CD8-positive, alpha-beta memory T cell (primary cell): ENCODE data around the gene APRT. TPM values are rescaled to one million over a fixed set of nuclear protein-coding genes. Genes with fewer than 3 reads are reported as not detected.

Source experiments
- CTCF ChIA-PET: fragments of 350-600 bp; sonication (Branson Sonifier 250); formaldehyde crosslinking; loops from one replicate; lab custom pipeline; 2021; ENCODE audit warnings: antibody characterized with exemption; lab: Charles Lee
- POLR2A ChIA-PET: fragments of 350-600 bp; sonication (Branson Sonifier 250); formaldehyde crosslinking; loops from one replicate; lab custom pipeline; 2021; ENCODE audit warnings: antibody characterized with exemption; lab: Charles Lee
- DNase-seq, 5 donors: peaks; one replicate each; pipeline versions ENCODE4 v3.0.0 to v3.0.0-alpha.2; 2020 to 2022; ENCODE audit warnings: mixed read lengths in 1 of 5
- H3K27ac ChIP-seq: one replicate; pipeline ENCODE4 v1.7.0; 2013; ENCODE audit warnings: low read depth, mild to moderate bottlenecking, low read length, moderate library complexity
- H3K27me3 ChIP-seq: 2 replicates; pipeline ENCODE4 v1.7.0; 2013; ENCODE audit warnings: low read length, mild to moderate bottlenecking; ENCODE audit not compliant: insufficient read depth, poor library complexity, severe bottlenecking
- H3K36me3 ChIP-seq: 2 replicates; pipeline ENCODE4 v1.7.0; 2013; ENCODE audit warnings: mild to moderate bottlenecking, low read length, moderate library complexity; ENCODE audit not compliant: insufficient read depth
- H3K4me1 ChIP-seq: 2 replicates; pipeline ENCODE4 v1.7.0; 2013; ENCODE audit warnings: mild to moderate bottlenecking, low read length, moderate library complexity; ENCODE audit not compliant: insufficient read depth
- H3K4me3 ChIP-seq: 2 replicates; pipeline ENCODE4 v1.7.0; 2013; ENCODE audit warnings: mild to moderate bottlenecking, low read length
- H3K9me3 ChIP-seq: 2 replicates; pipeline ENCODE4 v1.7.0; 2013; ENCODE audit warnings: mild to moderate bottlenecking, low read length
- H3K27ac Mint-ChIP-seq, 8 donors: one replicate each; pipeline ENCODE4 v1.8.0; 2020 to 2021; ENCODE audit warnings: mixed read lengths in 8 of 8, mild to moderate bottlenecking in 6 of 8, inconsistent platforms in 3 of 8, moderate library complexity in 3 of 8
- H3K27me3 Mint-ChIP-seq, 2 donors: one replicate each; pipeline ENCODE4 v1.8.0; 2020 to 2021; ENCODE audit warnings: mixed read lengths in 2 of 2, mild to moderate bottlenecking in 1 of 2, moderate library complexity in 1 of 2
- H3K36me3 Mint-ChIP-seq, 3 donors: one replicate each; pipeline ENCODE4 v1.8.0; 2020 to 2021; ENCODE audit warnings: mixed read lengths in 3 of 3, inconsistent platforms in 1 of 3, mild to moderate bottlenecking in 1 of 3
- H3K4me1 Mint-ChIP-seq, 3 donors: one replicate each; pipeline ENCODE4 v1.8.0; 2020 to 2021; ENCODE audit warnings: mixed read lengths in 3 of 3, inconsistent platforms in 1 of 3, mild to moderate bottlenecking in 1 of 3
- H3K4me3 Mint-ChIP-seq, 7 donors: one replicate each; pipeline ENCODE4 v1.8.0; 2020 to 2021; ENCODE audit warnings: mixed read lengths in 7 of 7, mild to moderate bottlenecking in 6 of 7, moderate library complexity in 4 of 7, inconsistent platforms in 2 of 7
- H3K9me3 Mint-ChIP-seq, 5 donors: one replicate each; pipeline ENCODE4 v1.8.0; 2020 to 2022; ENCODE audit warnings: mixed read lengths in 5 of 5, mild to moderate bottlenecking in 3 of 5, moderate library complexity in 2 of 5, inconsistent platforms in 1 of 5
- polyA plus RNA-seq: library from polyadenylated mRNA; unstranded; fragments of 300-500 nt; fragmentation: Illumina TruSeq; gene quantifications from one replicate; pipeline ENCODE4 v1.2.3, GENCODE V29; 2021
- total RNA-seq, 2 experiments: library from RNA; stranded (reverse); gene quantifications; one replicate each; pipeline ENCODE4 v1.2.3, GENCODE V29; 2021

APRT gene
- total and polyA plus RNA-seq, 3 experiments from 2014 or later = 338 to 490 (median 348) TPM

DNA sequence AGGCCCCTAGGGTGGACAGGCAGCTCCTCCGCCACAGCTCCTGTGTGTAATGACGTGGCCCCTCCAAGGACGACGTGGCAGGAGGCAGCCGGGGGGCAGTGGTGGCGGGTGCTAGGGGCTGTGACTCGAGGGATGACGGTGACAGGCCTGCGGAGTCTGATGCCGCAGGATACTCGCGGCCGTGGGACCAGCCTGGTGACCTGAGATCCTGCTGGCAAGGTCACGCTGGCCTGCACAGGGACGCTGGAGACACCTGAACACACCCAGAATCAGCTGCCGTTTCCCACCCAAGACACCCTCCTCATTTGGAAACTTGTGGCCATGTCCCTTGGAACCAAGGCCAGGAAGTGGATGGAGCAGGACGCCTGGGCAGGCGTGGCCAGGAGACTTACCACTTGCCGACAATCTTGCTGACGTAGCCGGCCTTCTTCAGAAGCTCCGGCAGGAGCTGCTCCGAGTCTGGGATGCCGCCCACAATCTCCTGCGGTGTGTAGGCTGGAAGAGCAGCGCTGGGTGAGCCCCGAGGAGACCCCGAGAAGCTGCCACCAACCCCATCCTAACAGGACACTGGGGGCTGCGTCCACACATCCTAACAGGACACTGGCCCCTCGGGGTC is 29.0 kb upstream of the APRT start:
- Histone ChIP-seq H3K27me3 (no peaks in the 10 kb centered on the region), H3K4me3 (no peak overlapping the region), H3K27ac (no peak overlapping the region), H3K4me1 (no peaks in the 10 kb centered on the region), H3K9me3 (no peaks in the 10 kb centered on the region), H3K36me3 (no peaks in the 10 kb centered on the region)
- DNase-seq = no peak
- Mint-ChIP-seq H3K27me3 (no peaks in the 10 kb centered on the region), H3K4me3 (no peak overlapping the region), H3K27ac (no peak overlapping the region), H3K4me1 (peaks cover 0 to 4% (median 0%) of the 10 kb centered on the region in 3 donors), H3K36me3 (peaks cover 0 to 36% (median 3%) of the 10 kb centered on the region in 3 donors), H3K9me3 (no peaks in the 10 kb centered on the region)
- POLR2A ChIA-PET = no interaction called here
- CTCF ChIA-PET = interaction anchor here (0.9 kb wide), 1 partner anchor 8 kb away, joined by 3 read pairs; no protein-coding TSS in a partner anchor

DNA sequence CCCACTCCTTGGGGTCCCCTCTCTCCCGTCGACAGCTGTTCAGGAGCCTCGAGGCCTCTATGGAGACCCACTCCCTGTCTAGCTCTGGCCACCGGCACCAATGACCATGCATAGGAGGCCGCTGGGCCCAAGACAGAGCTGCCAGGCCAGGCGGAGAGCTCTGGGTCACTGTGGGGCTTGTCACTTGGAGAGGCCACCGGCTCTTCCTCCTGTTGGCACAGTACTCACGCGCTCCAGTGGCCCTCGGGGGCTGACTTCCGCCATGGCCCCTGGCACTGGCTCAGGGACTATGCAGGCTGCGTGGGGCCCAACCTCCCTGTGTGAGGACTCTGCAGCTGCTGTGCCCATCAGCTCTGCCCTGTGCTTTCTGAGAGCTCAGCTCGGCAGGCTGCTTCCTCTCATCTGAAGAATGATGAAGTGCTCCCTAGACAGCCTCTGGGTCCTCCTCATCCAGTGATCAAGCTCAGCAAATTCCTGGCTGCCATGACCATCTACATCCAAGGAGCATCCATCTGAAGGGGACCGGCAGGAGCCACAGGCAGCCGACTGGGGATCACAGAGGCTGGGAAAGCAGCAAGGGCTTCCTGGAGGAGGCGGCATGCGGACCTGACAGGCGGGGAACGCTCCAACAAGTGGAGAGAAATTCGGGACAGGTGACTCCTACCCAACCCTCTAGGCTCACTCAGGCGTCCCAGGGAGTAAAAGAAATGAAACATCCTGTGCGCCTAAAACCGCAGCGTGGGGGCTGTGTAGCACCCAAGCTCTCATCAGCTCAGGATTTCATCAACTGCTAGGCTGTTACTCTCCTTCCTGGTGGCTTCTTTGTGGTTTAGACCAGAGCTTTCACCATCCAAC is 28.2 kb upstream of the APRT start:
- no peaks in the 10 kb centered on the region for H3K36me3 ChIP-seq
- POLR2A ChIA-PET = interaction anchor here (0.9 kb wide), 1 partner anchor 25 kb away, joined by 3 read pairs; no protein-coding TSS in a partner anchor
- no peaks in the 10 kb centered on the region for H3K9me3 Mint-ChIP-seq
- no peaks in the 10 kb centered on the region for H3K27me3 ChIP-seq
- H3K27ac Mint-ChIP-seq = no peak overlapping the region
- CTCF ChIA-PET = interaction anchor here (0.8 kb wide), 1 partner anchor 17 kb away, joined by 4 read pairs; the partner anchor contains the start of genes GALNS and TRAPPC2L
- H3K36me3 Mint-ChIP-seq = peaks cover 0 to 42% (median 3%) of the 10 kb centered on the region in 3 donors
- no peak overlapping the region for H3K27ac ChIP-seq
- no peak overlapping the region for H3K4me3 ChIP-seq
- DNase-seq = no peak
- no peaks in the 10 kb centered on the region for H3K4me1 ChIP-seq
- H3K27me3 Mint-ChIP-seq = no peaks in the 10 kb centered on the region
- H3K4me3 Mint-ChIP-seq = no peak overlapping the region
- peaks cover 0 to 4% (median 0%) of the 10 kb centered on the region in 3 donors for H3K4me1 Mint-ChIP-seq
- H3K9me3 ChIP-seq = no peaks in the 10 kb centered on the region

DNA sequence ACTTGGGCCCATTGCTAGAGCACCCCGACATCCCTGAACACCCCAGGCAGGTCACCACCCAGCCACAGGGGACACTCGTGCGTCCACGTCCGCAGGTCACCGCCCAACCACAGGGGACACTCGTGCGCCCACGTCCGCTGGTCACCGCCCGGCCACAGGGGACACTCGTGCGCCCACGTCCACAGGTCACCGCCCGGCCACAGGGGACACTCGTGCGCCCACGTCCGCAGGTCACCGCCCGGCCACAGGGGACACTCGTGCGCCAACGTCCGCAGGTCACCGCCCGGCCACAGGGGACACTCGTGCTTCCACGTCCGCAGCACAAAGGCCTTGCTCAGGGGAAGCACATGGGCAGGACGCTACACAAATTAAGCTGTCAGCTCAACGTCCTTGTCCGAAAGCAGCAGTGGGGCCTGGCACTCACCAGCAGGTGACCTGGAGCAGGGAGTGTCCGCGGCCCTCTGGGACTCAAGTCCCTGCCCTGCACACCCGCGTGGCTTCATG is 27.4 kb upstream of the APRT start:
- CTCF ChIA-PET = no interaction called here

DNA sequence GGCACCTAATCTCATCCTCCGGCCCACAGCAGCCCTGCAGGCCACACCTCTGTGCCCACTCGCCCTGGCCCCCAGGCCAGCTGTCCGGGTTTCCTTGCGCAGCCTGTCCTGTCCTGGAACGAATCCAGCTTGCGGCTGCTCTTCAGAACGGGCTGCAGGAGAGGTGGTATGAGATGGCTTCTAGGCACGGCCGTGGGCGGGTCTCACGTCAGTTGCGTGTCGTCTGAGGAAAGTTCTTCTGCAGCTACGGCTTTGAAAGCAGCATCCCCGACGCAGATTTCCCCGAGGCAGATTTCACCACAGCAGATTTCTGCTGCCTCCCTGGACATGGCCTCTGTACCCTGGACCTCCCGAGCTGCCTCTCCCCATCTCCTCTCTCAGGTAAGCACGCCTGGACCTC is 26.8 kb upstream of the APRT start:
- H3K9me3 Mint-ChIP-seq = no peaks in the 10 kb centered on the region
- H3K27ac ChIP-seq = no peak overlapping the region
- H3K4me1 ChIP-seq = no peaks in the 10 kb centered on the region
- H3K27me3 ChIP-seq = no peaks in the 10 kb centered on the region
- H3K27me3 Mint-ChIP-seq = no peaks in the 10 kb centered on the region
- H3K9me3 ChIP-seq = no peaks in the 10 kb centered on the region
- ChIA-PET POLR2A (no interaction called here), CTCF (no interaction called here)
- peaks cover 0 to 43% (median 3%) of the 10 kb centered on the region in 3 donors for H3K36me3 Mint-ChIP-seq
- no peak for DNase-seq
- H3K27ac Mint-ChIP-seq = no peak overlapping the region
- H3K4me1 Mint-ChIP-seq = peaks cover 0 to 4% (median 0%) of the 10 kb centered on the region in 3 donors
- no peak overlapping the region for H3K4me3 ChIP-seq
- H3K36me3 ChIP-seq = no peaks in the 10 kb centered on the region
- no peak overlapping the region for H3K4me3 Mint-ChIP-seq

More for the DNA sequence above, 27.4 kb upstream of the APRT start:
- H3K4me3 Mint-ChIP-seq = no peak overlapping the region
- H3K9me3 Mint-ChIP-seq = no peaks in the 10 kb centered on the region
- H3K36me3 Mint-ChIP-seq = peaks cover 0 to 42% (median 3%) of the 10 kb centered on the region in 3 donors
- Histone ChIP-seq H3K9me3 (no peaks in the 10 kb centered on the region), H3K4me1 (no peaks in the 10 kb centered on the region), H3K4me3 (no peak overlapping the region), H3K27ac (no peak overlapping the region), H3K36me3 (no peaks in the 10 kb centered on the region), H3K27me3 (no peaks in the 10 kb centered on the region)
- H3K27ac Mint-ChIP-seq = no peak overlapping the region
- DNase-seq = no peak
- H3K27me3 Mint-ChIP-seq = no peaks in the 10 kb centered on the region
- peaks cover 0 to 4% (median 0%) of the 10 kb centered on the region in 3 donors for H3K4me1 Mint-ChIP-seq
- POLR2A ChIA-PET = no interaction called here

DNA sequence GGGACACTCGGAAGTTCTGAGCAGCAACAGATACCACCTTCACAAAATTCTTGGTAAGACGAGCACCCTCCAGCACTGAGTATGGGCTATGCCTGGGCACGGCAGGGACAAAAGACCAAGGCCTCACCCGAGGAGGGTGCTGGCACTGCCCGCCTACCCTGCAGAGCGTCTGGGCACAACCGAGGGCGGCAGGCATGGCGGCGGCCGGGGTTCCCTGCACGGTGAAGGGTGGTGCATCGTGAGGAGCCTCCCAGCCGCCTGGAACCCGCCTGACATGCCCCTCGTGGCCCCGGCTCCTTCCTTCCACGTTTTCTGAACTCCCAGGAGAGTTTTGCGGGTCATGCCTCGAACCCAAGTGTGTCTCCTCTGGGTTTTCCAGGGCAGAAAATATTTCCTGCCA is 26.1 kb upstream of the APRT start:
- no peak for DNase-seq
- Mint-ChIP-seq H3K4me1 (no peaks in the 10 kb centered on the region), H3K36me3 (peaks cover 0 to 36% (median 3%) of the 10 kb centered on the region in 3 donors), H3K27me3 (no peaks in the 10 kb centered on the region), H3K4me3 (no peak overlapping the region), H3K27ac (no peak overlapping the region), H3K9me3 (no peaks in the 10 kb centered on the region)
- Histone ChIP-seq H3K27ac (no peak overlapping the region), H3K9me3 (no peaks in the 10 kb centered on the region), H3K4me1 (no peaks in the 10 kb centered on the region), H3K36me3 (no peaks in the 10 kb centered on the region), H3K4me3 (no peak overlapping the region), H3K27me3 (no peaks in the 10 kb centered on the region)
- ChIA-PET POLR2A (no interaction called here), CTCF (no interaction called here)

DNA sequence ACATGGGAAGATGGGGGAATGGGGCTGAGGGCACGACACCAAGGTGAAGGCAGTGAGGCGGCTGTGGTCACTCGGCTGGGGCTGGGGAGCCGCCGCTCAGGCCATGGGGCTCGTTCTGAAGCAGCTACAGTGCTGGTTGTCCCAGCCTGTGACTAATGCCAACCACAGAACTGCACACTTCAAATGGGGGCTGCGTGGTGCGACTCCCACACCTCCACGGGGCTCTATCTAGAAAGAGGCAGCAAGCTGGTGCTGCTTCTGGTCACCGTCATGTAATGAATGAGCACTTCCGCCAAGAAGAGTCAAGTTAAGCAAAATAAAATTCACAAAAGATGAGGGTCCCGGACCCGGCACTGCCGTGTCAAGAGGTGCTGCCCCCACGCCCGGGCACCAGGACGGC is 25.1 kb upstream of the APRT start:
- no peaks in the 10 kb centered on the region for H3K36me3 ChIP-seq
- H3K27me3 ChIP-seq = no peaks in the 10 kb centered on the region
- no peaks in the 10 kb centered on the region for H3K9me3 Mint-ChIP-seq
- H3K4me1 Mint-ChIP-seq = no peaks in the 10 kb centered on the region
- no peaks in the 10 kb centered on the region for H3K9me3 ChIP-seq
- H3K4me1 ChIP-seq = no peaks in the 10 kb centered on the region
- DNase-seq = no peak
- no peaks in the 10 kb centered on the region for H3K27me3 Mint-ChIP-seq
- ChIA-PET CTCF (no interaction called here), POLR2A (no interaction called here)
- H3K4me3 ChIP-seq = no peak overlapping the region
- no peak overlapping the region for H3K27ac ChIP-seq
- H3K36me3 Mint-ChIP-seq = peaks cover 0 to 33% (median 3%) of the 10 kb centered on the region in 3 donors
- H3K27ac Mint-ChIP-seq = no peak overlapping the region
- no peak overlapping the region for H3K4me3 Mint-ChIP-seq

DNA sequence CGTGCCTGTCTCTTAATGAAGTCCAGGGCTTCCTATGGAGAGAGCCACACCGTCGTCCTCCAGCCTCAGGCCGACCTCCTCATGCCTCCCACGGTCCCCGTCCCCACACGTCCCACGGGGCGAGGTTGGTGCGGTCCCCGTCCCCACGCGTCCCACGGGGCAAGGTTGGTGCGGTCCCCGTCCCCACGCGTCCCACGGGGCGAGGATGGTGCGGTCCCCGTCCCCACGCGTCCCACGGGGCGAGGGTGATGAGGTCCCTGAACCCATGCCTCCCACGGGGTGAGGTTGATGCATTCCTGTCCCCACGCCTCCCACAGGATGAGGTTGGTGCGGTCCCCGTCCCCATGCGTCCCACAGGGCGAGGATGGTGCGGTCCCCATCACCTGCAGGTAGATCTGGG is 24.1 kb upstream of the APRT start:
- H3K4me1 ChIP-seq = no peaks in the 10 kb centered on the region
- H3K9me3 ChIP-seq = no peaks in the 10 kb centered on the region
- DNase-seq = no peak
- POLR2A ChIA-PET = no interaction called here
- no peak overlapping the region for H3K4me3 ChIP-seq
- H3K36me3 Mint-ChIP-seq = peaks cover 0 to 35% (median 3%) of the 10 kb centered on the region in 3 donors
- no peaks in the 10 kb centered on the region for H3K27me3 ChIP-seq
- no peak overlapping the region for H3K27ac Mint-ChIP-seq
- H3K4me1 Mint-ChIP-seq = no peaks in the 10 kb centered on the region
- no peaks in the 10 kb centered on the region for H3K36me3 ChIP-seq
- CTCF ChIA-PET = no interaction called here
- H3K4me3 Mint-ChIP-seq = no peak overlapping the region
- H3K27ac ChIP-seq = no peak overlapping the region
- H3K9me3 Mint-ChIP-seq = no peaks in the 10 kb centered on the region
- no peaks in the 10 kb centered on the region for H3K27me3 Mint-ChIP-seq

DNA sequence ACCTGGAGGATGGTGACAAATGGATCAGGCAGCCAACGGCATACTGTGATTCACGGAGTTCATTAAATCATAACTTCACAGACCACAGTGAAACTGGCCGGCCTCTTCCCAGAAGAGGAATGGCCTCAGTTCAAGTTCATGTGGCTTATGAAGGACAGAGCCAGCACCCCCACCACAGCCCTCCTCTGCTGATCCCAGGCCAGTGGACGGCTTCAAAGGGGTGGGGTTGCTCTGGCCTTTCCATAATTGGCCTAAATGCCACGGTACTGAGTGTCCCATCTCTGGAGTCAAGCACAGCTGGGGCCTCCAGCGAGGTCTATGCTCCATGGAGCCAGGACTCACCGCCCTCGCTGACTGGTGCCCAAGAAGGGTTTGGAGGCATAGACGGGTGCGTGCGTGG is 23.7 kb upstream of the APRT start:
- CTCF ChIA-PET = no interaction called here
- Mint-ChIP-seq H3K4me3 (no peak overlapping the region), H3K4me1 (no peaks in the 10 kb centered on the region), H3K27ac (peak overlapping the region in 1 of 8 donors; percentile 65), H3K36me3 (peaks cover 0 to 32% (median 3%) of the 10 kb centered on the region in 3 donors), H3K9me3 (no peaks in the 10 kb centered on the region), H3K27me3 (no peaks in the 10 kb centered on the region)
- H3K9me3 ChIP-seq = no peaks in the 10 kb centered on the region
- no peaks in the 10 kb centered on the region for H3K36me3 ChIP-seq
- POLR2A ChIA-PET = no interaction called here
- no peak overlapping the region for H3K4me3 ChIP-seq
- H3K27ac ChIP-seq = no peak overlapping the region
- DNase-seq = no peak
- no peaks in the 10 kb centered on the region for H3K4me1 ChIP-seq
- no peaks in the 10 kb centered on the region for H3K27me3 ChIP-seq
